SK-N-SH (cell line): Measurements from ENCODE around the gene ZNF804B. TPM values are rescaled to one million over a fixed set of nuclear protein-coding genes. Genes with fewer than 3 reads are reported as not detected.

Experiments
- CTCF ChIA-PET: fragments of 300-600, 350-600 bp; formaldehyde crosslinking; extraction: SDS; loops from one replicate; lab custom pipeline; 2021; lab: Yijun Ruan, JAX
- POLR2A ChIA-PET: fragments of 350-600 bp; sonication (Branson Sonifier 250); formaldehyde crosslinking; extraction: SDS; loops from one replicate; lab custom pipeline; 2020; ENCODE audit warnings: antibody characterized with exemption, inconsistent platforms; lab: Yijun Ruan, JAX
- DNase-seq: peaks from one replicate; pipeline ENCODE4 v3.0.0; 2012
- H2AFZ ChIP-seq: fragments of 200-600 bp; sonication (generic); 2 replicates; pipeline ENCODE4 v1.8.1; 2016; ENCODE audit warnings: antibody characterized with exemption, mild to moderate bottlenecking, low read depth
- H3F3A ChIP-seq: fragments of 200-600 bp; sonication (generic); replicated peaks from 2 replicates; pipeline ENCODE3; 2016; ENCODE audit warnings: antibody characterized with exemption, mild to moderate bottlenecking; ENCODE audit not compliant: insufficient read depth
- H3K27ac ChIP-seq, 2 experiments: fragments of 200-500 bp in 1 of 2; fragments of 200-600 bp in 1 of 2; sonication (Bioruptor generic) in 1 of 2; sonication (generic), shearing (Covaris generic) in 1 of 2; 2 replicates each; pipeline versions ENCODE4 v1.5.1 to v1.6.1; 2014 to 2016; ENCODE audit warnings: low read depth in 2 of 2, inconsistent platforms in 1 of 2, low read length in 1 of 2, mild to moderate bottlenecking in 1 of 2, mixed read lengths in 1 of 2
- H3K27me3 ChIP-seq: fragments of 200-600 bp; sonication (generic), shearing (Covaris generic); 2 replicates; pipeline ENCODE4 v1.6.1; 2016; ENCODE audit warnings: mixed run types; ENCODE audit not compliant: insufficient read depth
- H3K36me3 ChIP-seq, 2 experiments: fragments of 200-500 bp in 1 of 2; fragments of 200-600 bp in 1 of 2; sonication (Bioruptor generic) in 1 of 2; sonication (generic) in 1 of 2; replicated peaks in 1 of 2; 2 replicates each; pipeline versions ENCODE3 to v1.5.1; 2014 to 2016; ENCODE audit warnings: low read length in 1 of 2, mild to moderate bottlenecking in 1 of 2; ENCODE audit not compliant: insufficient read depth in 2 of 2, control insufficient read depth in 1 of 2
- H3K4me1 ChIP-seq, 2 experiments: fragments of 200-500 bp in 1 of 2; fragments of 200-600 bp in 1 of 2; sonication (Bioruptor generic) in 1 of 2; sonication (generic), shearing (Covaris generic) in 1 of 2; 2 replicates each; pipeline versions ENCODE4 v1.5.1 to v1.6.1; 2014 to 2016; ENCODE audit warnings: low read depth in 1 of 2, low read length in 1 of 2, mixed run types in 1 of 2; ENCODE audit not compliant: insufficient read depth in 2 of 2, control insufficient read depth in 1 of 2
- H3K4me2 ChIP-seq: fragments of 200-600 bp; sonication (generic), shearing (Covaris generic); 2 replicates; pipeline ENCODE4 v1.6.1; 2017; ENCODE audit warnings: mixed run types
- H3K4me3 ChIP-seq, 2 experiments: fragments of 200-500 bp in 1 of 2; fragments of 200-600 bp in 1 of 2; sonication (Bioruptor generic) in 1 of 2; sonication (generic), shearing (Covaris generic) in 1 of 2; 2 replicates each; pipeline versions ENCODE4 v1.5.1 to v1.8.1; 2014 to 2016; ENCODE audit warnings: low read depth in 2 of 2, inconsistent platforms in 1 of 2, low read length in 1 of 2, mild to moderate bottlenecking in 1 of 2, mixed read lengths in 1 of 2, moderate library complexity in 1 of 2
- H3K79me2 ChIP-seq: fragments of 200-600 bp; sonication (generic); 2 replicates; pipeline ENCODE4 v1.8.1; 2017; ENCODE audit warnings: mild to moderate bottlenecking; ENCODE audit not compliant: insufficient read depth
- H3K9ac ChIP-seq: fragments of 200-600 bp; sonication (generic); 2 replicates; pipeline ENCODE4 v1.6.1; 2017; ENCODE audit warnings: mixed run types
- H3K9me2 ChIP-seq: fragments of 200-600 bp; sonication (generic); 2 replicates; pipeline ENCODE4 v1.6.1; 2017; ENCODE audit warnings: mixed run types
- H3K9me3 ChIP-seq: fragments of 200-600 bp; sonication (generic); 2 replicates; pipeline ENCODE4 v1.6.1; 2017; ENCODE audit warnings: mixed run types, mild to moderate bottlenecking, moderate library complexity
- H4K20me1 ChIP-seq: fragments of 200-600 bp; sonication (generic); 2 replicates; pipeline ENCODE4 v1.6.1; 2017; ENCODE audit warnings: mild to moderate bottlenecking, mixed run types; ENCODE audit not compliant: insufficient read depth
- EP300 ChIP-seq, 2 experiments: IDR thresholded peaks; 2 replicates each; pipeline versions ENCODE4 v1.4.0 to v1.6.1; 2012; ENCODE audit warnings: borderline replicate concordance in 1 of 2, low read depth in 1 of 2, low read length in 1 of 2
- EZH2phosphoT487 ChIP-seq: fragments of 200-600 bp; sonication (generic); IDR thresholded peaks from 2 replicates; pipeline ENCODE4 v1.6.1; 2017; ENCODE audit warnings: low read depth, mixed run types, mild to moderate bottlenecking, antibody characterized with exemption, moderate library complexity, borderline replicate concordance
- FOXM1 ChIP-seq: IDR thresholded peaks from 2 replicates; pipeline ENCODE4 v1.4.0; 2012; ENCODE audit warnings: low read depth, mild to moderate bottlenecking
- GABPA ChIP-seq: IDR thresholded peaks from 2 replicates; pipeline ENCODE4 v1.4.0; 2012; ENCODE audit warnings: low read depth, mild to moderate bottlenecking
- GATA2 ChIP-seq: sonication (generic); formaldehyde crosslinking; IDR thresholded peaks from 2 replicates; pipeline ENCODE4 v1.5.0; 2020; ENCODE audit warnings: mild to moderate bottlenecking, missing genetic modification reagents
- JUND ChIP-seq: IDR thresholded peaks from 2 replicates; pipeline ENCODE4 v1.4.0; 2012
- MEF2A ChIP-seq: IDR thresholded peaks from 2 replicates; pipeline ENCODE4 v1.4.0; 2012; ENCODE audit warnings: low read depth, borderline replicate concordance
- MXI1 ChIP-seq: IDR thresholded peaks from 2 replicates; pipeline ENCODE4 v1.6.1; 2012; ENCODE audit warnings: mild to moderate bottlenecking, low read depth, low read length, improper control_type of control experiment
- POLR2AphosphoS5 ChIP-seq: IDR thresholded peaks from 2 replicates; pipeline ENCODE4 v1.6.1; 2012; ENCODE audit warnings: low read depth, low read length
- RAD21 ChIP-seq: IDR thresholded peaks from 2 replicates; pipeline ENCODE4 v1.6.1; 2012; ENCODE audit warnings: mild to moderate bottlenecking, low read length
- RXRA ChIP-seq: IDR thresholded peaks from 2 replicates; pipeline ENCODE4 v1.4.0; 2012; ENCODE audit warnings: low read depth, mild to moderate bottlenecking, borderline replicate concordance
- TAF1 ChIP-seq: IDR thresholded peaks from 2 replicates; pipeline ENCODE4 v1.6.1; 2012; ENCODE audit warnings: low read depth, mild to moderate bottlenecking, low read length, moderate library complexity, borderline replicate concordance
- TCF12 ChIP-seq: IDR thresholded peaks from 2 replicates; pipeline ENCODE4 v1.4.0; 2012
- TEAD4 ChIP-seq: IDR thresholded peaks from 2 replicates; pipeline ENCODE4 v1.4.0; 2012; ENCODE audit warnings: mild to moderate bottlenecking, borderline replicate concordance; ENCODE audit not compliant: insufficient read depth
- WGBS: methylation state at CpG from one replicate; pipeline ENCODE4 v1.1.6; 2017; ENCODE audit warnings: low lambda C conversion rate; 5-methylcytosine and 5-hydroxymethylcytosine counted together
- polyA plus RNA-seq, 3 experiments: library from polyadenylated mRNA; depleted of rRNA; stranded (reverse); fragments of >200 nt; gene quantifications; 2 replicates each; pipeline ENCODE4 v1.2.3, GENCODE V29; 2012
- TF ChIP-seq, protein P1 (sequence below): fragments of 150-350 bp; IDR thresholded peaks from 2 replicates; pipeline ENCODE4 v1.6.1; 2017; ENCODE audit warnings: antibody characterized with exemption, low read length, low read depth, borderline replicate concordance
- TF ChIP-seq, protein P2 (sequence below): IDR thresholded peaks from 2 replicates; pipeline ENCODE4; 2012
- TF ChIP-seq, protein P3 (sequence below): fragments of 200-600 bp; sonication (generic); IDR thresholded peaks from 2 replicates; pipeline ENCODE4 v1.6.1; 2017; ENCODE audit warnings: antibody characterized with exemption, mild to moderate bottlenecking, moderate library complexity

Gene ZNF804B
- polyA plus RNA-seq, 1 of the 3 experiments (the other 2 are of a cell fraction) = not detected

DNA sequence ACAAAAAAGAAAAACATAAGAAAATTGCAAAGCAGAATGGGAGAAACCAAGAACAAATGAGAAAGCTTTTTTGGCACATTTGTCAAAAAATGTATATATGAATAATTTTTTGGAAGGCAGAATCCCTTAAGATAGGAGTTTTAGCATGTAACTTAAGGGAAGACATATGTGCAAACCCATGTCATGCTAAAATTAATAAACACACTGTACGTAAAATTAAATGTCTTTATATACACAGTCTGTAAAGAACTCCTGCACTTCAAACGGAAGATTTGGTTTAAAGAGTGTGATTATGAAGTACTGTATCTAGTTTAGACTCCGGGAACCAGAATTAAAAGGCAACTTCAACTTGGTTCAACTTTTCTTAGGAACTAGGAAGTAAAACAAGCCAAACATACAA lies 405.9 kb downstream of the ZNF804B start:
- WGBS = 13% methylated on average over 3 of the region's 3 CpGs
- no peaks in the 10 kb centered on the region for H3K9me3 ChIP-seq
- DNase-seq = no peak
- H3K4me3 ChIP-seq = no peak overlapping the region
- no peaks in the 10 kb centered on the region for H3F3A ChIP-seq
- H3K79me2 ChIP-seq = no peaks in the 10 kb centered on the region
- ChIA-PET POLR2A (no interaction called here), CTCF (no interaction called here)
- no peaks in the 10 kb centered on the region for H4K20me1 ChIP-seq
- TF ChIP-seq FOXM1 (no peak), MXI1 (no peak), TCF12 (no peak), MEF2A (no peak), RXRA (no peak), GABPA (no peak), JUND (no peak), GATA2 (CRISPR knock-in tag) (no peak)
- TF ChIP-seq, protein P1, sequence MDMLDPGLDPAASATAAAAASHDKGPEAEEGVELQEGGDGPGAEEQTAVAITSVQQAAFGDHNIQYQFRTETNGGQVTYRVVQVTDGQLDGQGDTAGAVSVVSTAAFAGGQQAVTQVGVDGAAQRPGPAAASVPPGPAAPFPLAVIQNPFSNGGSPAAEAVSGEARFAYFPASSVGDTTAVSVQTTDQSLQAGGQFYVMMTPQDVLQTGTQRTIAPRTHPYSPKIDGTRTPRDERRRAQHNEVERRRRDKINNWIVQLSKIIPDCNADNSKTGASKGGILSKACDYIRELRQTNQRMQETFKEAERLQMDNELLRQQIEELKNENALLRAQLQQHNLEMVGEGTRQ = no peak
- TF ChIP-seq, protein P2, sequence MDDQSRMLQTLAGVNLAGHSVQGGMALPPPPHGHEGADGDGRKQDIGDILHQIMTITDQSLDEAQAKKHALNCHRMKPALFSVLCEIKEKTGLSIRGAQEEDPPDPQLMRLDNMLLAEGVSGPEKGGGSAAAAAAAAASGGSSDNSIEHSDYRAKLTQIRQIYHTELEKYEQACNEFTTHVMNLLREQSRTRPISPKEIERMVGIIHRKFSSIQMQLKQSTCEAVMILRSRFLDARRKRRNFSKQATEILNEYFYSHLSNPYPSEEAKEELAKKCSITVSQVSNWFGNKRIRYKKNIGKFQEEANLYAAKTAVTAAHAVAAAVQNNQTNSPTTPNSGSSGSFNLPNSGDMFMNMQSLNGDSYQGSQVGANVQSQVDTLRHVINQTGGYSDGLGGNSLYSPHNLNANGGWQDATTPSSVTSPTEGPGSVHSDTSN = no peak
- H3K27me3 ChIP-seq = no peaks in the 10 kb centered on the region
- H3K4me2 ChIP-seq = no peak overlapping the region
- H3K36me3 ChIP-seq = no peaks in the 10 kb centered on the region
- no peak overlapping the region for H3K9ac ChIP-seq
- H3K4me1 ChIP-seq = no peaks in the 10 kb centered on the region
- H3K9me2 ChIP-seq = no peaks in the 10 kb centered on the region
- no peak overlapping the region for H3K27ac ChIP-seq
- H2AFZ ChIP-seq = no peak overlapping the region

DNA sequence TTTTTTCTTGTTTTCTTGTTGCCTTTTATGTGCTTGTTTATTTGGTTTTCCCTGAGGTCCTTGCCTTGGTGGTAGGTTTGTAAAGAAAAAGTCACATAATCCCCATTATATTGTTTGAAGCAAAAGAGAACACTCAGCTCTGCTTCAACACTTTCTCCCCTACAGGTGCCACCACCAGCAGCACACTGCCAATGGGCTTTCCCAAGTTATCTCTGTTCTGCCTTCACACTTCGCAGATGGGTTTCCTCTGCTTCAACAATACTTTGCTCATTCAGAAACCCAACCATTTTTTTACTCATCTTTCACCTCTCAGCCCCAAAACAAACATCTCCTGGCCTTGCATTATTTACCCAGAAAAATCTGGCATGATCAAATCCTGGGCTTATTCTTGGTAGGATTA lies 411.1 kb downstream of the ZNF804B start:
- Histone ChIP-seq H3K4me2 (no peak overlapping the region), H3K4me3 (no peak overlapping the region)
- TF ChIP-seq TEAD4 (no peak), RAD21 (no peak), MEF2A (no peak), EP300 (IDR thresholded peaks at IDR 0.05; ENCODE audit: borderline replicate concordance in 1 of 2, low read depth in 1 of 2, low read length in 1 of 2) (no peak), TAF1 (no peak), POLR2AphosphoS5 (no peak), EZH2phosphoT487 (no peak), FOXM1 (no peak), GATA2 (CRISPR knock-in tag) (no peak)
- TF ChIP-seq, protein P3, sequence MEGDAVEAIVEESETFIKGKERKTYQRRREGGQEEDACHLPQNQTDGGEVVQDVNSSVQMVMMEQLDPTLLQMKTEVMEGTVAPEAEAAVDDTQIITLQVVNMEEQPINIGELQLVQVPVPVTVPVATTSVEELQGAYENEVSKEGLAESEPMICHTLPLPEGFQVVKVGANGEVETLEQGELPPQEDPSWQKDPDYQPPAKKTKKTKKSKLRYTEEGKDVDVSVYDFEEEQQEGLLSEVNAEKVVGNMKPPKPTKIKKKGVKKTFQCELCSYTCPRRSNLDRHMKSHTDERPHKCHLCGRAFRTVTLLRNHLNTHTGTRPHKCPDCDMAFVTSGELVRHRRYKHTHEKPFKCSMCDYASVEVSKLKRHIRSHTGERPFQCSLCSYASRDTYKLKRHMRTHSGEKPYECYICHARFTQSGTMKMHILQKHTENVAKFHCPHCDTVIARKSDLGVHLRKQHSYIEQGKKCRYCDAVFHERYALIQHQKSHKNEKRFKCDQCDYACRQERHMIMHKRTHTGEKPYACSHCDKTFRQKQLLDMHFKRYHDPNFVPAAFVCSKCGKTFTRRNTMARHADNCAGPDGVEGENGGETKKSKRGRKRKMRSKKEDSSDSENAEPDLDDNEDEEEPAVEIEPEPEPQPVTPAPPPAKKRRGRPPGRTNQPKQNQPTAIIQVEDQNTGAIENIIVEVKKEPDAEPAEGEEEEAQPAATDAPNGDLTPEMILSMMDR = no peak
- TF ChIP-seq, all 33 proteins: peak for 0
- Histone ChIP-seq H3K9ac (no peak overlapping the region), H2AFZ (no peak overlapping the region), H3K79me2 (no peaks in the 10 kb centered on the region), H3K9me3 (no peaks in the 10 kb centered on the region), H4K20me1 (no peaks in the 10 kb centered on the region), H3K9me2 (no peaks in the 10 kb centered on the region), H3K27ac (no peak overlapping the region), H3K4me1 (no peaks in the 10 kb centered on the region), H3K36me3 (no peaks in the 10 kb centered on the region), H3K27me3 (no peaks in the 10 kb centered on the region), H3F3A (no peaks in the 10 kb centered on the region)
- ChIA-PET POLR2A (no interaction called here), CTCF (no interaction called here)
- no peak for DNase-seq
- WGBS = 2% methylated on average over 1 of the region's 1 CpG
